PFSK-1 (cell line): ENCODE results near the gene ANKRD27.

Experiments
- FOXP2 ChIP-seq: optimal IDR thresholded peaks from 2 replicates; pipeline ENCODE3; 2011; ENCODE audit warnings: borderline replicate concordance, control low read depth, inconsistent platforms; ENCODE audit not compliant: insufficient read depth; ENCODE audit errors: extremely low read length, extremely low read depth
- POLR2AphosphoS5 ChIP-seq: IDR thresholded peaks from 2 replicates; pipeline ENCODE4 v1.6.1; 2012; ENCODE audit warnings: low read depth, mild to moderate bottlenecking, control low read depth, low read length, moderate library complexity
- TAF1 ChIP-seq: IDR thresholded peaks from 2 replicates; pipeline ENCODE4 v1.6.1; 2012; ENCODE audit warnings: low read length, control low read depth, borderline replicate concordance; ENCODE audit not compliant: insufficient read depth

DNA sequence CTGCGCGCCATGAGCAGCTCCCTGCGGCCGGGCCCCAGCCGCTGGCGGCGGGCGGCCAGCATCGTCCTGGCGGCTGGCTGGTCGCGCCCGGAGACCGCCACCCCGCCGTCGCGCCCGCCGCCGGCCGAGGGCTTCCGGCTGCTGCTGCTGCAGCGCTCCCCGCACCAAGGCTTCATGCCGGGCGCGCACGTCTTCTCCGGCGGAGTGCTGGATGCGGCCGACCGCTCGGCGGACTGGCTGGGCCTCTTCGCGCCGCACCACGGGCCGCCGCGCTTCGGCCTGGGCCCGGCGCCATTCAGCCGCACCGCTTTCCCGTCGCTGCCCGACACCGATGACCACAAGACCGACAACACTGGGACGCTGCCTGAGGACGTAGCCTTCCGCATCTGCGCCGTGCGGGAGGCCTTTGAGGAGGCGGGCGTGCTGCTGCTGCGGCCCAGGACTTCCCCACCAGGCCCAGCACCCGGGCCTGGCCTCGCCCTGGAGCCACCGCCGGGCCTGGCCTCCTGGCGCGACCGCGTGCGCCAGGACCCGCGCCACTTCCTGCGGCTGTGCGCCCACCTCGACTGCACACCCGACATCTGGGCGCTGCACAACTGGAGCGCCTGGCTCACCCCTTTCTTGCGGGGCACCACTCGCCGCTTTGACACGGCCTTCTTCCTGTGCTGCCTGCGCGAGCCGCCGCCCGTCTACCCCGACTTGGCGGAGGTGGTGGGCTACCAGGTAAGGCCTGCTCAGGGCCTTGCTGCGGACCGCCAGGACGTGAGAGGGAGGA, 17.2 kb upstream of the ANKRD27 start:
- no peak for TF ChIP-seq POLR2AphosphoS5
- no peak for TF ChIP-seq TAF1
- no peak for TF ChIP-seq FOXP2
